Common myeloid progenitor, CD34-positive (primary cell): ENCODE data around the gene ATP2B2.
A peak's percentile ranks its signal among the peaks of the same experiment; 100 is the strongest.

Experiments
- CTCF ChIA-PET: fragments of 350-600 bp; sonication (Branson Sonifier 250); formaldehyde crosslinking; loops from one replicate; lab custom pipeline; 2021; ENCODE audit warnings: antibody characterized with exemption; lab: Charles Lee
- POLR2A ChIA-PET: fragments of 350-600 bp; sonication (Branson Sonifier 250); formaldehyde crosslinking; loops from one replicate; lab custom pipeline; 2021; ENCODE audit warnings: antibody characterized with exemption; lab: Charles Lee
- DNase-seq, 3 donors: peaks; one replicate each; pipeline versions ENCODE4 v3.0.0 to v3.0.0-alpha.2; 2013
- H3K27ac ChIP-seq, 2 experiments: 1 replicate in 1 of 2; 2 replicates in 1 of 2; pipeline ENCODE4 v1.7.0; 2013; ENCODE audit warnings: inconsistent platforms in 2 of 2, low read length in 2 of 2, mild to moderate bottlenecking in 2 of 2, low read depth in 1 of 2, moderate library complexity in 1 of 2; ENCODE audit not compliant: severe bottlenecking in 2 of 2, insufficient read depth in 1 of 2, poor library complexity in 1 of 2
- H3K27me3 ChIP-seq, 5 experiments: replicated peaks in 2 of 5; 1 replicate in 3 of 5; 2 replicates in 2 of 5; pipeline versions ENCODE4 v1.6.1 to v1.7.0; 2013; ENCODE audit warnings: low read length in 4 of 5, mild to moderate bottlenecking in 2 of 5, moderate library complexity in 2 of 5, inconsistent platforms in 1 of 5; ENCODE audit not compliant: insufficient read depth in 5 of 5, control insufficient read depth in 4 of 5
- H3K36me3 ChIP-seq, 4 experiments: 1 replicate in 2 of 4; 2 replicates in 2 of 4; pipeline versions ENCODE4 v1.6.1 to v1.7.0; 2013; ENCODE audit warnings: low read length in 3 of 4, control low read depth in 1 of 4, mild to moderate bottlenecking in 1 of 4; ENCODE audit not compliant: control insufficient read depth in 4 of 4, insufficient read depth in 4 of 4
- H3K4me1 ChIP-seq, 4 experiments: 1 replicate in 3 of 4; 2 replicates in 1 of 4; pipeline versions ENCODE4 v1.6.1 to v1.7.1; 2013; ENCODE audit warnings: low read length in 3 of 4, mild to moderate bottlenecking in 3 of 4, control low read depth in 1 of 4, inconsistent platforms in 1 of 4, moderate library complexity in 1 of 4; ENCODE audit not compliant: control insufficient read depth in 4 of 4, insufficient read depth in 4 of 4; ENCODE audit errors: control extremely low read depth in 1 of 4
- H3K4me3 ChIP-seq, 7 experiments: 1 replicate in 4 of 7; 2 replicates in 3 of 7; pipeline versions ENCODE4 v1.5.1 to v1.7.0; 2013; ENCODE audit warnings: mild to moderate bottlenecking in 7 of 7, low read length in 6 of 7, moderate library complexity in 6 of 7, inconsistent platforms in 2 of 7, low read depth in 2 of 7, control low read depth in 1 of 7; ENCODE audit not compliant: insufficient read depth in 4 of 7, control insufficient read depth in 1 of 7; ENCODE audit errors: extremely low read depth in 1 of 7
- H3K9me3 ChIP-seq, 5 experiments: 1 replicate in 4 of 5; 2 replicates in 1 of 5; pipeline versions ENCODE4 v1.6.1 to v1.7.1; 2013; ENCODE audit warnings: low read length in 4 of 5, mild to moderate bottlenecking in 2 of 5, inconsistent platforms in 1 of 5, low read depth in 1 of 5, moderate library complexity in 1 of 5; ENCODE audit not compliant: control insufficient read depth in 4 of 5, insufficient read depth in 2 of 5; ENCODE audit errors: control extremely low read depth in 1 of 5
- WGBS: methylation state at CpG from one replicate; pipeline ENCODE4 v1.1.5; 2013; ENCODE audit not compliant: insufficient coverage; 5-methylcytosine and 5-hydroxymethylcytosine counted together

Gene ATP2B2

DNA sequence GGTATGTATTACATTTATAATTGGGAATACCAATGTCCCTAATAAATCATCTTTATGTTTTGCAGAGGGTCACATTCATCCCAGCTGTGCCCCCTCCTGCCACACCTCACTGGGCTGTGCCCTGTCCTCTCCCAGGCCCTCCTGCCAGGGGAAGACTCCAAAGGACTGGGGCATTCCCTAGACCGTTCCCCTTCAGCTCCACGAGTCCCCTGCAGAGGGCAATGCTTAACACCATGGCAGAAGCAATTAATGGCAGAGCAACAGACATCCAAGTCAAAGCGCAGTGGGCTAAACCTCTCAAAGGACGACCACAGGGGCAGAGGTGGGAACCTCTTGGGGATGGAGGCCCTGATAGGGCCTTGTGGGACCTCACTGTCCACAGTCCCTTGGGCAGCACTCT is 113.1 kb downstream of the ATP2B2 start:
- 100% methylated on average over 4 of the region's 4 CpGs for WGBS
- Histone ChIP-seq H3K4me1 (peaks cover 0 to 15% (median 11%) of the 10 kb centered on the region in 4 experiments), H3K36me3 (no peaks in the 10 kb centered on the region), H3K27ac (no peak overlapping the region), H3K9me3 (peaks cover 0 to 25% (median 23%) of the 10 kb centered on the region in 5 experiments), H3K27me3 (no peaks in the 10 kb centered on the region), H3K4me3 (no peak overlapping the region)
- ChIA-PET POLR2A (no interaction called here), CTCF (interaction anchor here (1.3 kb wide), 1 partner anchor 26 kb away, joined by 3 read pairs; no protein-coding TSS in a partner anchor)
- DNase-seq, result no peak

DNA sequence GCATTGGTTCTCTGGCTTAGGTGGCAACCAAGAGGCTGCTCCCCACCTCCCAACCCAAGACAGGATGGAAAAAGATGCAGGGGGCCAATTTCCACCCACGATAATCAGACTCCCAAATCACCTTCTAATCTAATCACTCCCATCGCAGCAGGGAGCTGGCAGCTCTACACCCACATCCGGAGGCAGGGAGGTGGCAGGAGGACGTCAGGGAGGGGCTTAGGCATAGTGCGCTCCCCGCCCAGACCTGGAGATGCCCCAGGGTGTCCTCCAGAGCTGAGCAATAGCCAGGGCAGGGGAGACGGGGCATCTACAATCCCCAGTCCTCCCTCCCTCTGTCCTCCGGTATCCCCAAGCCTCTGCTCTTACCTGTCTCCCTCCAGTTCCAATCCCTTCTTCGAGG is 114.0 kb downstream of the ATP2B2 start:
- Histone ChIP-seq H3K4me3 (no peak overlapping the region), H3K36me3 (no peaks in the 10 kb centered on the region), H3K27me3 (no peaks in the 10 kb centered on the region), H3K27ac (no peak overlapping the region), H3K9me3 (peaks cover 0 to 33% (median 29%) of the 10 kb centered on the region in 5 experiments), H3K4me1 (peaks cover 0 to 15% (median 11%) of the 10 kb centered on the region in 4 experiments)
- 91% methylated on average over 5 of the region's 9 CpGs for WGBS
- no peak for DNase-seq
- ChIA-PET CTCF (interaction anchor here (1.3 kb wide), 1 partner anchor 27 kb away, joined by 3 read pairs; no protein-coding TSS in a partner anchor), POLR2A (no interaction called here)

- DNase-seq, result no peak
- WGBS, result 94% methylated on average over 7 of the region's 7 CpGs
- Histone ChIP-seq H3K4me1 (peaks cover 0 to 12% (median 7%) of the 10 kb centered on the region in 4 experiments), H3K4me3 (no peak overlapping the region), H3K27me3 (no peaks in the 10 kb centered on the region), H3K9me3 (peaks cover 0 to 38% (median 33%) of the 10 kb centered on the region in 5 experiments), H3K27ac (no peak overlapping the region), H3K36me3 (no peaks in the 10 kb centered on the region)
- ChIA-PET CTCF (interaction anchor here (1.3 kb wide), 1 partner anchor 27 kb away, joined by 3 read pairs; no protein-coding TSS in a partner anchor), POLR2A (no interaction called here)
These were observed 114.6 kb downstream of the ATP2B2 start for GRCh38 chr3:10390641-10391373.

GRCh38 chr3:10389995-10390394 is 115.4 kb downstream of the ATP2B2 start:
- peak; percentile 36 to 85 (median 80) for DNase-seq
- ChIA-PET POLR2A (no interaction called here), CTCF (interaction anchor here (1.3 kb wide), 1 partner anchor 28 kb away, joined by 3 read pairs; no protein-coding TSS in a partner anchor)
- Histone ChIP-seq H3K9me3 (peaks cover 0 to 43% (median 35%) of the 10 kb centered on the region in 5 experiments), H3K27ac (no peak overlapping the region), H3K4me3 (no peak overlapping the region), H3K4me1 (peaks cover 0 to 8% (median 3%) of the 10 kb centered on the region in 4 experiments), H3K27me3 (no peaks in the 10 kb centered on the region), H3K36me3 (no peaks in the 10 kb centered on the region)
- WGBS, result 4% methylated on average over 2 of the region's 2 CpGs

DNA sequence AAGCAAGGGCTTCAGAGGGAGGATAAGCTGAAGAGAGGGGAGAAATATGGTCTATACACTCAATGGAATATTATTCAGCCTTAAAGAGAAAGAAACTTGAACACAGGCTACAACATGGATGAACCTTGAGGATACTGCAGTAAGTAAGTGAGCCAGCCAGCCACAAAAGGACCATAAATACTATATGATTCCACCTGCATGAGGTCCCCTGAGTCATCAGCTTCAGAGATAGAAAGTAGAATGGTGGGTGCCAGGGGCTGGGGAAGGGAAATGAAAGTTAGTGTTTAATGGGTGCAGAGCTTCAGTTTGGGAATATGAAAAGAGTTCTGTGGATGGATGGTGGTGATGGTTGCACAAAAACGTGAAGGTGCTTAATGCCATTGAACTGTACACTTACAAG is 116.0 kb downstream of the ATP2B2 start:
- Histone ChIP-seq H3K27me3 (no peaks in the 10 kb centered on the region), H3K4me1 (peaks cover 0 to 8% (median 3%) of the 10 kb centered on the region in 4 experiments), H3K36me3 (no peaks in the 10 kb centered on the region), H3K27ac (no peak overlapping the region), H3K4me3 (no peak overlapping the region), H3K9me3 (peaks cover 0 to 44% (median 35%) of the 10 kb centered on the region in 5 experiments)
- POLR2A ChIA-PET, result no interaction called here
- WGBS, result no CpG with 5 or more reads among the region's 1 CpG
- no peak for DNase-seq
- CTCF ChIA-PET, result interaction anchor here (1.3 kb wide), 1 partner anchor 29 kb away, joined by 3 read pairs; no protein-coding TSS in a partner anchor

DNA sequence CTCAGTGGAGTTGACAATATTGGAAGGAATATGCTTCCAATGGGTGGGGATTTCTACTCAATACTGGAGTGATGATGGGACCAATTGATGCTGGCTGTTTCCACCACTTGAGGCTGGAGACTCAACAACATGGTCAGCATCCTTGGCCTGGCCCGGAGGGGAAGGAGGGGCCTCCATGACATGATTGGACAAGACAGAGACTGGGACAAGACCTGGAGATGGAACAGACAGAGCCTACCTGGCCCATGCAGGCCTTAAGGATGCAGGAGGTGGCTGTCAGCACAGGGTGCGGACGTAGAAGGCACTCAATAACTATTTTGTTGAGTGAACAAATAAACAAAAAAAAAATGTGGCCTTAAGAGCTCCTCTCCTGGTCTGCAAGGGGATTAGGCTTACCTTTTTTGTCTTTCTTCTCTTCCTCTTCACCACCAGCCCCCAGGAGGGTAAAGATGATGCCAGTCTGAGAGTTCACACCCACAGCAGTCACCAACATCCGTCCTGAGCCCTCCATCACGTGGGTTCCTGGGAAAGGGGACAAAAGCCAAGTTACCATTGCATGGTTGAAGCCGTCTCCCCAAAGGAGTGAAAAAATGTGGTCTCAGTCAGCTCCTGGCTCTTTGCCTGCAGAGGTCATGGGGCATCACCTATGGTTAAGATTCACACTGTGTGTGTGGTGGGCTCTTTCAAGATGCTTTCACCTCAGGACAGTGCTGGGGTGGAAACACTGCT is 117.3 kb downstream of the ATP2B2 start:
- peaks cover 0 to 8% (median 3%) of the 10 kb centered on the region in 4 experiments for H3K4me1 ChIP-seq
- CTCF ChIA-PET, result no interaction called here
- no peaks in the 10 kb centered on the region for H3K27me3 ChIP-seq
- DNase-seq, result peak; percentile 20 to 58 (median 40)
- no peak overlapping the region for H3K4me3 ChIP-seq
- 67% methylated on average over 4 of the region's 6 CpGs for WGBS
- H3K9me3 ChIP-seq, result peaks cover 0 to 44% (median 35%) of the 10 kb centered on the region in 5 experiments
- no peaks in the 10 kb centered on the region for H3K36me3 ChIP-seq
- POLR2A ChIA-PET, result interaction anchor here (0.7 kb wide), 1 partner anchor 44 kb away, joined by 4 read pairs; no protein-coding TSS in a partner anchor
- H3K27ac ChIP-seq, result no peak overlapping the region
